Activated T-helper 1 cell treated with Interleukin-2 at 50 U/mL for 16 hours (primary cell): ENCODE results near the gene ODAPH.

ENCODE experiments used
- DNase-seq: peaks from one replicate; pipeline ENCODE4 v3.0.0-alpha.2; 2020; ENCODE audit warnings: low read depth

Gene ODAPH

DNA sequence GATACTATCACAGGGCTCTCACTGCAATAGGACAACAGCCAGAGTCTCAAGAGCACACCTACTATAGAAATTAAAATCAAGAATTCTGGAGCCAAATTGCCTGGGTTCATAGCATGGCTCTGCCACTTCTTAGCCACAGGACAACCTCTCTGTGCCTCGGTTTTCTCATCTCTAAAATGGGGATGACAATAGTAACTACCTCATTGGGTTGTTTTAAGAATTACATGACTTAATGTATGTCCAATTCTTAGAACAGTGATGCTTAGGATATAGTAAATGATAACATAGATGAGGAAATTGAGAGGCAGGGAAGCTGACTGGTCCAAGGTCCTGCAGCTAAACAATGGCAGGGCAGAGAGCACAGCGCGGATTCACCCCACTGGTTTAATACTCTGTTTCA lies 11.0 kb upstream of the ODAPH start:
- DNase-seq, result no peak

DNA sequence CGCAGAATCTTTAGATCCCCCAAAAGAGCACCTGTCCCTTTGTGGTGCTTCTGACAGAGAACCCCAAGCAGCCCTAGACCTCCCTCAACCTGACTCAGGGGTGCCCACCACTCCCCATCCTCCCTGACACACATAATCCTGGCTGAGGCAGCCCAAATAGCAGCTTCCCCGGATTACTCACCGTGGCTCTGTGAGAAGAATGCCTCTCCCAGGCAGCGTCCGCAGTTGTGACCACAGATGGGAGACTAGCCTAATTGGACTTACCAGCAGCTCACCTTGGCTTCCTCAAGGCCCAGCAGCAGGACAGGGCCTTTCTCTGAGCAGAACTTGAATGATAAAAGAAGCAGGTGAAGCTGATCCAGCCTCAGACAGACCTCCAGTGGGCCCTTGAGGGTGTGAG lies 10.3 kb upstream of the ODAPH start:
- no peak for DNase-seq

DNA sequence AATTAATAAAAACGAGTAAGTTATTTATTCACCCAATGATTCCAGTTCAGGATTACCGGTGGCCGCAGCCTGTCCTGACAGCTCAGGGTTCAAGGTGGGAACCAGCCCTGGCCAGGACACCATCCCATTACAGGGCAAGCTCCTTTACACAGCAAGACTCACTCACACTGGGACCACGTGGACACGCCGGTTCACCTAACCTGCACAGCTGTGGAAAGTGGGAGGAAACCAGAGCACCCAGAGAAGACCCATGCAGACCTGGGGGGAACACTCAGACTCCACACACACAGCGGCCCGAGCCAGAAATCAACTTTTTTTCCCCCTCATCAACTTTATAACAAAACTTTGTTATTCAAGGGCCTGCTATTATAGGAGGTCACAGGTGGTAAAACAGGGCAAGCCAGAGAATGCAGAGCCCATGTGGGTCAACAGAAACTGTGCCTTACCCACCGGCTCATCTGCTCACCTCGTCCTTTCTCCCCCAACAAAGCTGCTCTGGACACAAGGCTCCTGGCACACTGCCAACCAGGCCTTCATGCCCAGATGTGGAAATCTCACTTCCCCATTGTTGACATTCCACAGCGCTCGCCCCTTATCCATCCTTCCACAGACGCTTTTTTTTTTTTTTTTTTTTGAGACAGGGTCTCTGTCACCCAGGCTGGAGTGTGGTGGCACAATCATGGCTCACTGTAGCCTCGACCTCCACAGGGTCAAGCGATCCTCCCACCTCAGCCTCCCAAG lies 8.0 kb upstream of the ODAPH start:
- no peak for DNase-seq

DNA sequence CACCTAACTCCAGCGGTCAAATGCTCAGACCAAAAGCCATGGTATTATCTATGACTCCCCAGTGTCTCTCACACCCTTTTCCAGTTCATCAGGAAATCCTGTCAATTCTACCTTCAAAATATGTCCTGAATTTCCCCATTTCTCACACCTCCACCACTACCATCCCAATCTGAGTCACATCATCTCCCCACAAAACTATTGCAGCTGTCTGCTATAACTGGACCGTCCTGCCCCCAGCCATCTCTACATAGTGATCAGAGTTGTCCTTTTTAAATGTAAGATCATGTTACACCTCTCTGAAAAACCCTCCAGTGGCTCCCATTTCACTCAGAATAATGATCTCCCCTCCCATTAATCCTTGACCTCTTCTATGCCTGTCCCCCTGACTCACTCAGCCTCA lies 6.8 kb upstream of the ODAPH start:
- no peak for DNase-seq

DNA sequence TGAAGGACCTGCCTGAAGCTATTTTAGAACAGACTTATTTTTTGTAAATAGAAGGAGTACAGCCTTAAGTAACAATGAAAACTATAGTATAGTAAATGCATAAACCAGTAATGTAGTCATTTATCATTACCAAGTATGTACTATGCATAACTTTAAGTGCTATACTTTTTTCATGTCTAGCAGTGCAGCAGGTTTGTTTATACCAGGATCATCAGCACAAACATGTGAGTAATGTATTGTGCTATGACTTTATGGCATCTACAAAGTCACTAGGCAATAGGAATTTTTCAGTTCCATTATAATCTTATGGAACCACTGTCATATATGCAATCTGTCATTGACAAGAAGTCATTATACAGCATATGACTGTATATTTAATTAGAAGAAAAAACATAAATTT lies 3.4 kb upstream of the ODAPH start:
- DNase-seq, result no peak

DNA sequence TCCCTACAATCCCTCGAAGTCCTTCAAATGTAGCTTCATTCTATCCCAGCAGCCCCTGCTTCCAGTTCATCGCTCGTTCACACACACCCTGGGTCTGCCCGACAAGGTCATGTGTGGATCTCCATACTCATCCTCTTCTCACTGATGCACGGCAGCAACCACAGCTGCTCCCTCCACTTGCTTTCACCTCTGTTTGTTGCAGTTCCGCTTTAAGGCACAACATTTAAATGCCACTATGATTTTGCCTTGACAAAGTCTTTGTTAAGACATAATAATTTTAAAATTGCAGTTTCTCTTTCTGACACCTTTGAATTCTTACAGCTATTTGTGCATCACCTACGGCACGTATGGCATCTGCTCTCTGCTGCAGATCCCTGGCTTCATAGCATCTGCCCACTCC lies 1.8 kb downstream of the ODAPH start:
- no peak for DNase-seq

DNA sequence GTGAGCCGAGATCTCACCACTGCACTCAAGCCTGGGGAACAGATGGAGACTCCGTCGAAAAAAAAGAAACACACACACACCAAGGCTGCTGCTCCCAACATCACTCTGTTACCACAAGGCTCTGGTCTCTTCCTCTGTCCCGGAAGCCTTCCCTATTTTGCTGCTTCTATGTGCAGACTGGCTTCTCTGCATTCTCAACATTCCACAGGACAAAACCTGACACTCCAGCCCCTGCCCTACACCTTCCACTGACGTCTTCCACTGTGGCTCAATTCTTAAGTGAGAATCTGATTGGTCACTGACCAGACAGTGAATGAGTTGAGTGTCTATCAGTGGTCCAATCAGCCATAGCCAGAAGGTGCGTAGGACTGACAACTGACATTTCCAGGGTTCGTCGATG lies 5.9 kb downstream of the ODAPH start:
- no peak for DNase-seq

DNA sequence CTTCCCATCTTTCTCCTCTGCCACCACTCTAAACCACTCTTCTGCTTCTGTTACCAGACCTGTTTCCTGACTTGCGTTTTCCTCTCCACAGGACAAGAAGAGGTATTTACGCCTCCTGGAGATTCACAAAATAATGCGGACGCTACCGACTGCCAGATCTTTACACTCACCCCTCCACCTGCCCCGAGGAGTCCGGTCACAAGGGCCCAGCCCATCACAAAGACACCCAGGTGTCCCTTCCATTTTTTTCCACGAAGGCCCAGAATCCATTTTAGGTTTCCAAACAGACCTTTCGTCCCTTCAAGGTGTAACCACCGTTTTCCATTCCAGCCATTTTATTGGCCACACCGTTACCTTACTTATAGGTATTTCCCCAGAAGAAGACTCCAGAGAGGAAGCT lies 8.2 kb downstream of the ODAPH start:
- DNase-seq, result no peak

DNA sequence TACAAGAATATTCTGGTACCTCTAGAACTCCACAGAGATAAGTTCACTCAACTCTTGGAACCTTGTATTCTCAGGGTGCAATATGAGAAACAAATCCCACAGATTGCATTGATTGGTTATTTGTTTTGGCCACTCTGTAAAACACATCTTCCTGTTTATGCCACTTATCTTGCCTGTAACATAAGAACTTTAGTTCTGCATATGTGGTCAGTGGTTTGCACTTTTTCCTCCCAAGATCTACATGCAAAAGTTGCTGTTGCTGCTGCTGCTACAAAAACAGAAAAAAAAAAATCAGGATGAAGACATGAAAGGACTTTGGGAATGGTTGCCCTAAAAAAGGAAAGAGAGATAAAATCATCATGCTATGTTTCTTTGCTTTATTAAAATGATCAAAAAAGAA lies 9.6 kb downstream of the ODAPH start:
- no peak for DNase-seq

DNA sequence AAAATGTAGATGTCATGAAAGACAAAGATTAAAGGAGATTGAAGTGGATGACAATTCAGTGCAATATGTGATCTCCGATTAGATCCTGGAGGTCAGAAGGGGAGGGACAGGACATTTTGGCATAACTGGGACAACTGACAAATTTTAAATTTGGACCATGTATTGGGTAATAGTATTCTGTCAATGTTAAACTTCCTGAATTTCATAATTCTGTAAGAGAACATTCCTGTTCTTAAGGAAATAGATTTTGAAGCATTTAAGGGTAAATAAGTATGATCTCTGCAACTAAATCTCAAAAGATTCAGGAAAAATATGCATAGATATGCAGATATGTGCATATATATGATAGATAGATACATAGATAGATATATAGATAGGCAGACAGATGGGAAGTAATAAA lies 11.0 kb downstream of the ODAPH start:
- no peak for DNase-seq

DNA sequence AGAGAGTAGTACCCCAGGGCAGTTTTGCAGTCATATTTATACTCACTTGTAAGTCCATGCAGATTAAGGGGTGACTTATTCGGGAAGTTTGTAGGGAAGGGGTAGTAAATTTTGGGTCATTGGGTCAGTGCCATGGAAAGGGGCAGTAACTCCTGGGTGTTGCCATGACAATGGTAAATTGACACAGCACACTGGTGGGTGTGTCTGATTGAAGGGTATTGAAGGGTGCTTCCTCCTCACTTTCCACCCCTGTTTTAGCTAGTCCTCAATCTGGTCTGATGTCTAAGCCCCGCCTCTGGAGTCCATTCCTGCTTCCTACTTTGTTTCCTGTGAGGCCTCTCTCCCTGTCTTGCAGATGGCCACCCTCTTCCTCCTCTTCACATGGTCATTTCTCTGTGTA lies 11.9 kb downstream of the ODAPH start:
- no peak for DNase-seq

DNA sequence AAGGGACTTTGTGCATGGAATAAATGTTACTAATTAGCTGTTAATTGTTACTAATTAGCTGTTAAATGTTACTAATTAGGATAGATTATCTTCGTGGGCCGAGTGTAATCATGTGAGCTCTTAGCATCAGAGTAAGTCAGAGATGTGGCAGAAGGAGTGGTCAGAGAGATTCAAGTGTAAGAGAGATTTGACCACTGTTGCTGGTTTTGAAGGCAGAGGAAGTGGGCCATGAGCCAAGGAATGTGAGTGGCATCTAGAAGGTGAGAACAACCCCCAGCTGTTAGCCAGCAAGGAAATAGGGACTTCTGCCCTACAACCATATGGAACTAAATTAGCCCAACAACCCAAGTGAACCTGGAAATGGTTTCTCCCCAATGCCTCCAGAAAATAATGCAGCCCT lies 28.2 kb downstream of the ODAPH start:
- no peak for DNase-seq

DNA sequence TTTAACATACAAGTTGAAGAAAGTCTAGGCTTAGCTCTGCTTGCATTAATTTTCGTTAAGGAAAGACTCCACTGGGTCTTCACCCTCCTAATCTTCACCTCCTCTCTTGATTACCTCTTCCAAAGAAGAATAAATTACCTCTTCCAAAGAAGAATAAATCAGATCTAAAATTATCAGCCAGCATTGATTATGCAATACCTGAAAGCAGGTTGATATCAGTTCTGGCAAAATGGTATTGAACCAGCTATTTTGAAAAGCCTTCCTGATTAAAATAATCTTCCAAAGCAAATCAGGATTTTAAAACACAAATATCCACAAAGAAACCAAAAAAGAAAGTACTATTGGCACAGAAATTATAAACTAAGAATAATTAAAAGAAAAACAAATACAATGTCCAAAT lies 37.5 kb downstream of the ODAPH start:
- no peak for DNase-seq

DNA sequence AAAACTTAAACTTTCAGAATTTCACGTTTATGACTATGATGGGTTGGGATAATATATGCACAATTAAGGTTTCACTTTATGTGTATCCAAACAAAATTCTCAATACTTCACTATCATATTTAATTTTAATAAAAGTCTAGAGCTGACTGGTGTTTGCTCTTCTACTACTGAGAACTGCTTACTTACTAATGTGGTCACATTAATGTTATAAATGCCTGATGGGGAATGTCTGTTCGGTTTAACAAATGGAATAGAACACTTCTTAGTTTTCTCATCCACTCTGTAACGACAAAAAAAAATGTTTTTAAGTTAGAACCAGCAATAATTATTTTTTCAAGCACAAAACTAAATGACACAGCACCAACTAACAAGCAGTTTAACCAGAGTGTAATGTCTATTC lies 40.2 kb downstream of the ODAPH start:
- DNase-seq, result no peak

DNA sequence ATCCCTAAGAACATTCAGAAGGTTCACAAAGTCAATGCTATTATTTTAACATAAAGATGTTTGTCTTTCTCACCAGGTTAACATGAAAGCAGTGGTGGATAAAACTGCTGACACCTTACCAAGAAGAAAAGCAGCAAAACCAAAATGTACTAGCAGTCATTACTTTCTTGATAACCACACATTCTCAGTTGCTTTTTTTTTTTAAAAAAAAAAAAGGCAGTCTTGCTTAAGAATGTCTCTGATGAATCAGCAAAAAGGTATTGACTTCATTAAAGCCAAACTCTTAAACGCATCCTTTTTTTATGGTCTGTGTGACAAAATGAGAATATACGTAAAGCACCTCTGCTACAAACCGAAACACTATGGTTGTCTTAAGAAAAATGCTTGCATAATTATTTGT lies 42.5 kb downstream of the ODAPH start:
- DNase-seq, result no peak

DNA sequence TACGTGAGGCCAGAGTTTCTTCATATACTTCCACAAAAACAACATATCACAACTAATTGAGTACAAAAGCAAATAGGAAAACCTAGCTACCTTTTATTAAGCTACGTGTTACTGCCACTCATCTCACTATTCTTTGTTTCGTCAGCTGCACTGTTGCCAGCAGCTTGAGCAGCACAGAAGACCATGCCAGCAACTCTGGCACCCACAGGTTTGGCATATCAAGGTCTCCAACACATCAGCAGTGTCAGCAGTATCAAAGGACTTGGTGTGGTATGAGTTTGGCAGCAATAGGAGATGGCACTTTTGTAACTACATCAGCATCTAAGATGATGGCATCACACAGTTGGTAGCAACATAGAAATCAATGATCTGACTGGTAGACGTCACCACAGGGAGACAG lies 43.8 kb downstream of the ODAPH start:
- no peak for DNase-seq

DNA sequence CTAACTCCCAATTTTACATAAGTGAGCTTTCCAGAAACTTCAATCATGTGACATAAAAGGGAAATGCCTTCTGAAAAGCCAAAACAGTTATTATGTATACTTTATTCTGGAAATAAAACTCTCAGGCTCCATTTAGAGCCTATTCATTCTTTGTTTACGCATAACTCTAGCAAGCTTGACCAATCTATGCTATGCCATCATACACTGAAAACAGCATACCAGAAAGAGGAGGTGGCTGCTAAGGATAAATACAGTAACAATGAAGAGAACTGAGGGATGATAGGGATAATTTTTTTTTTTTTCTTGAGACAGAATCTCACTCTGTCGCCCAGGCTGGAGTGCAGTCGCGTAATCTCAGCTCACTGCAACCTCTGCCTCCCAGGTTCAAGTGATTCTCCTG lies 50.1 kb downstream of the ODAPH start:
- no peak for DNase-seq

DNA sequence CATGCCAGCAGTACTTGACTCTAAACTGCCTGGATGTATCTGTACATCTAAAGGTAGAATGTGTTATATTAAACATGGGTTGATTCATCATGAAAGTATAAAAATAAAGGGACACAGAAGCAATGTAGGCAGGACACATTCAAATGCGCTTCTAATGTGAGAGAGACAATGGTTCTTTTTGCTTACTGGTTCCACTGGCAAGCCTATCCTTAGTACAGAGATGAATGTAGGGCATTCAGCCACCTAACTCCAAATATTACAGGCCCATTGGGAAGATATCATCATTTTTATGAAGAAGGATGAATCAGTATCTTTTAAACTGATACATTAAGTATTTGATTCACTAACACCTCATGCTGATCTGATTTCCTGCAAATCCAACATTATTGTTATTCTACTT lies 56.4 kb downstream of the ODAPH start:
- DNase-seq, result no peak
